ENCODE results near the gene KIZ.
A peak's percentile ranks its signal among the peaks of the same experiment; 100 is the strongest.
"Not testable (repeated sequence)": the region's sequence is repeated elsewhere in the genome, so short reads cannot be mapped to it uniquely, and the experiment has no call there.

The KIZ gene

GRCh38 chr20:21139881-21140566 is 14.1 kb downstream of the KIZ start:
- DNase-seq, result no peak

GRCh38 chr20:21141825-21142224 is 15.9 kb downstream of the KIZ start:
- no peak for DNase-seq

- no peak for DNase-seq
Observed at GRCh38 chr20:21143194-21143890, 17.5 kb downstream of the KIZ start.

GRCh38 chr20:21145424-21145823 is 19.5 kb downstream of the KIZ start:
- DNase-seq, result no peak

- DNase-seq, result no peak
Observed at GRCh38 chr20:21146215-21146614, 20.3 kb downstream of the KIZ start.

- DNase-seq, result peak; percentile 50
Observed at GRCh38 chr20:21147593-21147992, 21.7 kb downstream of the KIZ start.

- no peak for DNase-seq
Observed at GRCh38 chr20:21149344-21149743, 23.5 kb downstream of the KIZ start.

- DNase-seq, result no peak
Observed at GRCh38 chr20:21151791-21152190, 25.9 kb downstream of the KIZ start.

- DNase-seq, result no peak
Observed at GRCh38 chr20:21154692-21155091, 28.8 kb downstream of the KIZ start.

GRCh38 chr20:21155268-21155667 is 29.4 kb downstream of the KIZ start:
- DNase-seq, result no peak

GRCh38 chr20:21156266-21156665 is 30.4 kb downstream of the KIZ start:
- peak; percentile 73 for DNase-seq

- no peak for DNase-seq
Observed at GRCh38 chr20:21157006-21157405, 31.1 kb downstream of the KIZ start.

- DNase-seq, result peak; percentile 25
Observed at GRCh38 chr20:21159658-21160380, 33.9 kb downstream of the KIZ start.

GRCh38 chr20:21161926-21162325 is 36.0 kb downstream of the KIZ start:
- no peak for DNase-seq

- no peak for DNase-seq
Observed at GRCh38 chr20:21162631-21163030, 36.7 kb downstream of the KIZ start.

- DNase-seq, result no peak
Observed at GRCh38 chr20:21166801-21167200, 40.9 kb downstream of the KIZ start.

- DNase-seq, result no peak
Observed at GRCh38 chr20:21167261-21167660, 41.4 kb downstream of the KIZ start.

GRCh38 chr20:21168061-21168460 is 42.2 kb downstream of the KIZ start:
- DNase-seq, result not testable (repeated sequence)

GRCh38 chr20:21172626-21173025 is 46.7 kb downstream of the KIZ start:
- no peak for DNase-seq

- DNase-seq, result no peak
Observed at GRCh38 chr20:21173485-21173884, 47.6 kb downstream of the KIZ start.

- no peak for DNase-seq
Observed at GRCh38 chr20:21174516-21175239, 48.8 kb downstream of the KIZ start.

GRCh38 chr20:21175433-21175832 is 49.6 kb downstream of the KIZ start:
- DNase-seq, result no peak

- DNase-seq, result no peak
Observed at GRCh38 chr20:21177767-21178166, 51.9 kb downstream of the KIZ start.

All from HCEC 1CT (cell line).